K562 (cell line): ENCODE results near the gene CAPZB. TPM values are rescaled to one million over a fixed set of nuclear protein-coding genes. Genes with fewer than 3 reads are reported as not detected.

Experiments used
- ARID1B ChIP-seq: fragments of 450-650 bp; IDR thresholded peaks from 2 replicates; pipeline ENCODE4 v1.6.1; 2016; ENCODE audit warnings: antibody characterized with exemption, mild to moderate bottlenecking, inconsistent platforms
- BCLAF1 ChIP-seq, 2 experiments: fragments of 450-650 bp in 1 of 2; IDR thresholded peaks; 2 replicates each; pipeline ENCODE4 v1.6.1; 2011 to 2017; ENCODE audit warnings: low read depth in 2 of 2, antibody characterized with exemption in 1 of 2, borderline replicate concordance in 1 of 2, low read length in 1 of 2, mild to moderate bottlenecking in 1 of 2, mixed read lengths in 1 of 2; ENCODE audit not compliant: control insufficient read depth in 1 of 2
- E2F5 ChIP-seq: sonication (generic); formaldehyde crosslinking; IDR thresholded peaks from 2 replicates; pipeline ENCODE4 v1.8.0; 2022; ENCODE audit warnings: mild to moderate bottlenecking, missing genetic modification reagents
- EP400 ChIP-seq: fragments of 450-650 bp; IDR thresholded peaks from 2 replicates; pipeline ENCODE4 v1.6.1; 2017; ENCODE audit warnings: antibody characterized with exemption, mild to moderate bottlenecking, moderate library complexity
- GATAD2A ChIP-seq: fragments of 450-650 bp; IDR thresholded peaks from 2 replicates; pipeline ENCODE4 v1.6.1; 2017
- MAZ ChIP-seq, 2 experiments: fragments of 450-650 bp in 1 of 2; sonication (generic) in 1 of 2; formaldehyde crosslinking; IDR thresholded peaks in 1 of 2; conservative IDR thresholded peaks in 1 of 2; 2 replicates each; pipeline versions ENCODE4 v1.4.0 to v1.5.0; 2020; ENCODE audit warnings: mild to moderate bottlenecking in 1 of 2, missing genetic modification reagents in 1 of 2
- MLLT1 ChIP-seq, 2 experiments: fragments of 450-650 bp; IDR thresholded peaks; 2 replicates each; pipeline ENCODE4 v1.6.1; 2016
- NKRF ChIP-seq: fragments of 450-650 bp; IDR thresholded peaks from 2 replicates; pipeline ENCODE4 v1.6.1; 2016; ENCODE audit warnings: borderline replicate concordance
- NR0B1 ChIP-seq: fragments of 450-650 bp; IDR thresholded peaks from one replicate; pipeline ENCODE4 v1.6.1; 2018; ENCODE audit warnings: mild to moderate bottlenecking, moderate library complexity; ENCODE audit not compliant: partially characterized antibody
- PHF20 ChIP-seq: fragments of 450-650 bp; IDR thresholded peaks from 2 replicates; pipeline ENCODE4 v1.6.1; 2018; ENCODE audit not compliant: partially characterized antibody
- PTRF ChIP-seq: fragments of 450-650 bp; IDR thresholded peaks from 2 replicates; pipeline ENCODE4 v1.6.1; 2016; ENCODE audit warnings: mild to moderate bottlenecking, missing genetic modification characterization, missing compliant biosample characterization
- RFX1 ChIP-seq: fragments of 450-650 bp; IDR thresholded peaks from 2 replicates; pipeline ENCODE4 v1.6.1; 2016; ENCODE audit warnings: mild to moderate bottlenecking, moderate library complexity
- SUPT5H ChIP-seq: fragments of 450-650 bp; IDR thresholded peaks from 2 replicates; pipeline ENCODE4 v1.6.1; 2016
- VEZF1 ChIP-seq: fragments of 200-800 bp; sonication (Bioruptor generic); IDR thresholded peaks from 2 replicates; pipeline ENCODE4 v1.6.1; 2017; ENCODE audit warnings: missing genetic modification characterization, missing compliant biosample characterization
- ZSCAN32 ChIP-seq: fragments of 450-650 bp; formaldehyde crosslinking; IDR thresholded peaks from 2 replicates; pipeline ENCODE4 v1.4.0; 2020; ENCODE audit warnings: mild to moderate bottlenecking, moderate library complexity
- polyA plus RNA-seq, 8 experiments: library from polyadenylated mRNA; depleted of rRNA in 4 of 8; stranded (reverse) in 5 of 8; unstranded in 3 of 8; fragments of >200 nt; fragmentation: Nextera tagmentation in 2 of 8; fragmentation: Illumina TruSeq in 1 of 8; extraction: Ambion mirVana in 2 of 8; extraction: Trizol in 1 of 8; gene quantifications; 2 replicates each; pipeline versions ENCODE4 v1.2.1 to v1.2.3, GENCODE V29; 2011 to 2014; ENCODE audit warnings: inconsistent platforms in 1 of 8, missing spikeins in 1 of 8
- total RNA-seq, 7 experiments: library from RNA; depleted of rRNA in 6 of 7; stranded (reverse); fragments of >200 nt in 6 of 7; fragmentation: Illumina TruSeq in 2 of 7; extraction: Trizol in 2 of 7; gene quantifications; 2 replicates each; pipeline versions ENCODE4 v1.2.1 to v1.2.3, GENCODE V29; 2011 to 2021; ENCODE audit warnings: low replicate concordance in 1 of 7

CAPZB gene
- total and polyA plus RNA-seq, 9 of the 15 experiments (the other 6 are each of a cell fraction or from before 2014, with no cell fraction given): 57.6 to 297 (median 125) TPM

- no peak for TF ChIP-seq BCLAF1 (IDR thresholded peaks at IDR 0.05; ENCODE audit: borderline replicate concordance in 1 of 2, control insufficient read depth in 1 of 2, low read depth in 2 of 2, low read length in 1 of 2)
- TF ChIP-seq MLLT1 (IDR thresholded peaks at IDR 0.05): no peak
- TF ChIP-seq SUPT5H: 0 out of 2 replicates have a peak, but pooled peaks have one; percentile 6
- no peak for TF ChIP-seq E2F5 (CRISPR knock-in tag)
- TF ChIP-seq ZSCAN32 (CRISPR knock-in tag): no peak
- no peak for TF ChIP-seq VEZF1 (CRISPR knock-in tag)
- TF ChIP-seq RFX1: no peak
- TF ChIP-seq ARID1B: peak; percentile 66
- no peak for TF ChIP-seq GATAD2A
- no peak for TF ChIP-seq PTRF (tag)
- TF ChIP-seq NKRF: no peak
- no peak for TF ChIP-seq PHF20
- peak in 1 of 2 experiments; percentile 53; a peak in 2 of 4 replicates for TF ChIP-seq MAZ (CRISPR knock-in tag; conservative IDR thresholded peaks at IDR 0.05 in 1 of 2, IDR thresholded peaks at IDR 0.05 in 1 of 2)
- TF ChIP-seq NR0B1: no peak
- TF ChIP-seq EP400: no peak; the same call in 1 of the 2 replicates
These were observed 169.8 kb downstream of the CAPZB start (continued) for GRCh38 chr1:19315378-19316198.
